ENCODE data around the gene EPOP. TPM values are rescaled to one million over a fixed set of nuclear protein-coding genes. Genes with fewer than 3 reads are reported as not detected.
A peak's percentile ranks its signal among the peaks of the same experiment; 100 is the strongest.

The EPOP gene
- total and polyA plus RNA-seq, 2 of the 13 experiments (the other 11 are each of a cell fraction or from before 2014, with no cell fraction given) = 14.7 to 37.8 TPM

- no peak for FAIRE-seq
- intact Hi-C loops (cut with micrococcal nuclease; ENCODE audit: unreplicated experiment) = loop anchor here (1.0 kb wide), 4 partner anchors 37 to 52 kb away; no protein-coding TSS in a partner anchor
- Histone ChIP-seq H2AFZ (ENCODE audit: low read length) (no peak overlapping the region), H3K27ac (ENCODE audit: extremely low read length, insufficient read depth, low read length) (peak overlapping the region; percentile 98), H3K36me3 (replicated peaks in 1 of 2; ENCODE audit: control insufficient read depth in 1 of 2, insufficient read depth in 2 of 2, low read length in 2 of 2) (no peaks in the 10 kb centered on the region), H3K27me3 (ENCODE audit: control insufficient read depth in 1 of 2, insufficient read depth in 2 of 2, low read length in 2 of 2) (no peaks in the 10 kb centered on the region), H3K4me1 (ENCODE audit: insufficient read depth, low read length) (peaks cover 93% of the 10 kb centered on the region), H4K20me1 (ENCODE audit: insufficient read depth, low read length) (no peaks in the 10 kb centered on the region), H3K79me2 (ENCODE audit: insufficient read depth, low read length) (no peaks in the 10 kb centered on the region), H3K9ac (ENCODE audit: insufficient read depth, low read depth, low read length) (peak overlapping the region; percentile 87), H3K9me3 (ENCODE audit: low read length) (no peaks in the 10 kb centered on the region), H3K4me2 (ENCODE audit: low read depth, low read length) (peak overlapping the region; percentile 82), H3K4me3 (replicated peaks in 1 of 3; ENCODE audit: insufficient read depth in 1 of 3, low read depth in 2 of 3, low read length in 3 of 3) (peak overlapping the region in 1 of 3 experiments; percentile 67; a peak in 1 of 6 replicates)
- POLR2A ChIA-PET = interaction anchor here (0.6 to 9.9 kb wide), 30 partner anchors 9 to 309 kb away, joined by 3 to 291 read pairs (median 7); partner anchors contain the start of genes EPOP, LASP1, MLLT6 and SRCIN1
- CTCF ChIA-PET (ENCODE audit: low intra/inter-chr PET ratio, low total read pairs) = interaction anchor here (1.8 kb wide), 1 partner anchor 52 kb away, joined by 17 read pairs; the partner anchor contains the start of gene SRCIN1
- in situ Hi-C loops (cut with HindIII; ENCODE audit: extremely low pct_ligation_motif_present, low pct_unique_long_range_greater_than_20kb) = loop anchor here (5.0 kb wide), 1 partner anchor 51 kb away; the partner anchor contains the start of gene SRCIN1
- TSS peak; percentile 92 for BruUV-seq (replicated peaks)
- no peak; the same call in 2 of the 3 replicates for ATAC-seq
- DNase-seq (ENCODE audit: low spot score) = no peak
- 54% methylated on average over 12 of the region's 15 CpGs for WGBS (ENCODE audit: low lambda C conversion rate)
- TF ChIP-seq CEBPG (CRISPR knock-in tag; IDR thresholded peaks at IDR 0.05) (no peak), STAG1 (CRISPR knock-in tag; IDR thresholded peaks at IDR 0.05) (no peak), PRDM10 (CRISPR knock-in tag; IDR thresholded peaks at IDR 0.05; ENCODE audit: low read depth) (0 out of 2 replicates have a peak, but pooled peaks have one; percentile 14), NR0B2 (CRISPR knock-in tag; IDR thresholded peaks at IDR 0.05) (0 out of 2 replicates have a peak, but pooled peaks have one; percentile 61), SP4 (CRISPR knock-in tag; IDR thresholded peaks at IDR 0.05) (peak; percentile 29; the same call in 1 of the 2 replicates), ZNF788 (CRISPR knock-in tag; IDR thresholded peaks at IDR 0.05; ENCODE audit: borderline replicate concordance) (no peak; the same call in none of the 2 replicates), ZNF280B (CRISPR knock-in tag; IDR thresholded peaks at IDR 0.05; ENCODE audit: borderline replicate concordance) (0 out of 2 replicates have a peak, but pooled peaks have one; percentile 13), EHMT2 (IDR thresholded peaks at IDR 0.05; ENCODE audit: borderline replicate concordance, low read depth, low read length) (0 out of 2 replicates have a peak, but pooled peaks have one; percentile 12), ZSCAN25 (CRISPR knock-in tag; IDR thresholded peaks at IDR 0.05) (peak; percentile 50), ZNF576 (CRISPR knock-in tag; IDR thresholded peaks at IDR 0.05) (no peak), SCMH1 (CRISPR knock-in tag; IDR thresholded peaks at IDR 0.05; ENCODE audit: borderline replicate concordance) (no peak), ZFY (CRISPR knock-in tag; IDR thresholded peaks at IDR 0.05) (peak; percentile 12), ZNF704 (CRISPR knock-in tag; IDR thresholded peaks at IDR 0.05; ENCODE audit: borderline replicate concordance) (peak; percentile 47; the same call in 1 of the 2 replicates), AGO1 (IDR thresholded peaks at IDR 0.05; ENCODE audit: low read depth, low read length, poor library complexity, severe bottlenecking) (no peak)
Measured at GRCh38 chr17:38657824-38658740, 16.7 kb downstream of the EPOP start.
